GM12878 (cell line): ENCODE data around the gene ITPR2. TPM values are rescaled to one million over a fixed set of nuclear protein-coding genes. Genes with fewer than 3 reads are reported as not detected.

ENCODE experiments used
- ATAC-seq: fragments of 200-7000 bp; cut with Tn5 transposase; 3 replicates; pipeline ENCODE4 v1.9.1; 2020; ENCODE audit warnings: mild to moderate bottlenecking, moderate library complexity
- BruUV-seq: library from RNA; stranded (reverse); fragments of 400-500 nt; replicated peaks from 2 replicates; lab custom pipeline; 2021; lab: Mats Ljungman, UMichigan
- CTCF ChIA-PET: fragments of 300-600 bp; sonication (Branson Sonifier 250); formaldehyde crosslinking; extraction: SDS; loops from one replicate; lab custom pipeline; 2021; ENCODE audit warnings: inconsistent platforms; lab: Yijun Ruan, JAX
- POLR2A ChIA-PET: fragments of 350-600 bp; formaldehyde crosslinking; extraction: SDS; loops from one replicate; lab custom pipeline; 2021; ENCODE audit warnings: inconsistent platforms; lab: Charles Lee
- RAD21 ChIA-PET: fragments of 300-600 bp; sonication (Branson Sonifier 250); formaldehyde crosslinking; loops from one replicate; lab custom pipeline; 2023; ENCODE audit warnings: antibody characterized with exemption; ENCODE audit not compliant: unreplicated experiment; lab: Charles Lee
- SMC1A ChIA-PET: fragments of 300-600 bp; sonication (Branson Sonifier 250); formaldehyde crosslinking; loops from one replicate; lab custom pipeline; 2023; ENCODE audit not compliant: unreplicated experiment, uncharacterized antibody; lab: Charles Lee
- DNase-seq: peaks from one replicate; pipeline ENCODE4 v3.0.0-alpha.2; 2011; ENCODE audit warnings: low read depth, low spot score
- FAIRE-seq: peaks from 3 replicates; lab custom pipeline; 2011; peaks lifted over from hg19 to GRCh38; lab: Jason Lieb, UNC
- H2AFZ ChIP-seq: 2 replicates; pipeline ENCODE4 v1.6.0; 2011; ENCODE audit warnings: low read depth, low read length, control low read depth; ENCODE audit not compliant: control insufficient read depth
- H3K27ac ChIP-seq: 2 replicates; pipeline ENCODE4 v1.5.1; 2011; ENCODE audit warnings: control low read depth; ENCODE audit not compliant: control insufficient read depth, insufficient read depth
- H3K27me3 ChIP-seq, 2 experiments: replicated peaks in 1 of 2; 2 replicates each; pipeline versions ENCODE4 v1.6.0 to v1.6.1; 2011; ENCODE audit warnings: low read length in 1 of 2; ENCODE audit not compliant: control insufficient read depth in 2 of 2, insufficient read depth in 2 of 2
- H3K36me3 ChIP-seq, 2 experiments: 2 replicates each; pipeline ENCODE4 v1.5.1; 2011; ENCODE audit warnings: low read length in 1 of 2; ENCODE audit not compliant: control insufficient read depth in 2 of 2, insufficient read depth in 2 of 2
- H3K4me1 ChIP-seq: 2 replicates; pipeline ENCODE4 v1.6.1; 2011; ENCODE audit warnings: mild to moderate bottlenecking, low read length, moderate library complexity, mixed read lengths; ENCODE audit not compliant: control insufficient read depth, insufficient read depth
- H3K4me2 ChIP-seq: 2 replicates; pipeline ENCODE4 v1.6.0; 2011; ENCODE audit warnings: control low read depth; ENCODE audit not compliant: control insufficient read depth, insufficient read depth
- H3K4me3 ChIP-seq: fragments of 200-600 bp; sonication (generic); 2 replicates; pipeline ENCODE4 v1.5.1; 2016
- H3K79me2 ChIP-seq: 2 replicates; pipeline ENCODE4 v1.6.0; 2011; ENCODE audit warnings: low read length; ENCODE audit not compliant: control insufficient read depth, insufficient read depth
- H3K9ac ChIP-seq: 2 replicates; pipeline ENCODE4 v1.8.0; 2011; ENCODE audit warnings: low read length, control low read depth, mixed read lengths; ENCODE audit not compliant: control insufficient read depth, insufficient read depth
- H3K9me3 ChIP-seq: replicated peaks from 3 replicates; pipeline ENCODE4 v1.5.1; 2011; ENCODE audit warnings: mild to moderate bottlenecking, low read length; ENCODE audit not compliant: control insufficient read depth, insufficient read depth
- H4K20me1 ChIP-seq: 2 replicates; pipeline ENCODE4 v1.6.0; 2011; ENCODE audit not compliant: control insufficient read depth, insufficient read depth
- ASH2L ChIP-seq: fragments of 300-600, 200-600 bp; sonication (generic); IDR thresholded peaks from 2 replicates; pipeline ENCODE4 v1.6.1; 2017; ENCODE audit warnings: low read depth, mild to moderate bottlenecking, borderline replicate concordance
- ELK1 ChIP-seq: IDR thresholded peaks from 2 replicates; pipeline ENCODE4 v1.6.1; 2012; ENCODE audit warnings: low read depth, low read length, improper control_type of control experiment
- ESRRA ChIP-seq: IDR thresholded peaks from 2 replicates; pipeline ENCODE4 v1.6.1; 2012; ENCODE audit warnings: mild to moderate bottlenecking, low read length, improper control_type of control experiment
- ETV6 ChIP-seq, 2 experiments: fragments of 450-650 bp in 1 of 2; IDR thresholded peaks in 1 of 2; conservative IDR thresholded peaks in 1 of 2; 2 replicates each; pipeline ENCODE4 v1.6.1; 2014; ENCODE audit warnings: antibody characterized with exemption in 1 of 2, borderline replicate concordance in 1 of 2, low read depth in 1 of 2, mild to moderate bottlenecking in 1 of 2, moderate library complexity in 1 of 2
- FOS ChIP-seq: IDR thresholded peaks from 3 replicates; pipeline ENCODE4 v1.6.1; 2011; ENCODE audit warnings: borderline replicate concordance; ENCODE audit not compliant: insufficient read length; ENCODE audit errors: extremely low read depth
- HSF1 ChIP-seq: fragments of 150-350 bp; IDR thresholded peaks from 2 replicates; pipeline ENCODE4 v1.6.1; 2014; ENCODE audit warnings: mild to moderate bottlenecking, low read depth, low read length
- MYB ChIP-seq: fragments of 150-350 bp; IDR thresholded peaks from 2 replicates; pipeline ENCODE4 v1.6.1; 2014; ENCODE audit warnings: mild to moderate bottlenecking, low read depth, low read length, borderline replicate concordance
- NRF1 ChIP-seq: conservative IDR thresholded peaks from 2 replicates; pipeline ENCODE4 v1.6.1; 2011; ENCODE audit warnings: mild to moderate bottlenecking, low read depth, low read length, improper control_type of control experiment
- PAX5 ChIP-seq: IDR thresholded peaks from 2 replicates; pipeline ENCODE4 v1.6.1; 2011; ENCODE audit warnings: low read depth, low read length, borderline replicate concordance
- PBX3 ChIP-seq: IDR thresholded peaks from 2 replicates; pipeline ENCODE4 v1.6.1; 2011; ENCODE audit warnings: mild to moderate bottlenecking, low read depth, low read length, moderate library complexity; ENCODE audit not compliant: insufficient replicate concordance
- PKNOX1 ChIP-seq: fragments of 450-650 bp; IDR thresholded peaks from 2 replicates; pipeline ENCODE4 v1.6.1; 2016; ENCODE audit warnings: mild to moderate bottlenecking
- PML ChIP-seq: IDR thresholded peaks from 2 replicates; pipeline ENCODE4 v1.6.1; 2012; ENCODE audit warnings: low read length, inconsistent platforms
- SIX5 ChIP-seq: IDR thresholded peaks from 2 replicates; pipeline ENCODE4 v1.6.1; 2011; ENCODE audit warnings: mild to moderate bottlenecking, low read depth, low read length, moderate library complexity; ENCODE audit not compliant: severe bottlenecking
- TARDBP ChIP-seq: IDR thresholded peaks from 2 replicates; pipeline ENCODE4 v1.6.1; 2016; ENCODE audit warnings: borderline replicate concordance
- ZBTB33 ChIP-seq: fragments of 450-650 bp; IDR thresholded peaks from 2 replicates; pipeline ENCODE4 v1.6.1; 2017; ENCODE audit warnings: mild to moderate bottlenecking
- ZNF274 ChIP-seq: IDR thresholded peaks from one replicate; pipeline ENCODE4 v1.8.0; 2011; ENCODE audit not compliant: insufficient read length, insufficient read depth
- ZSCAN29 ChIP-seq: fragments of 450-650 bp; IDR thresholded peaks from 2 replicates; pipeline ENCODE4 v1.6.1; 2017; ENCODE audit warnings: mild to moderate bottlenecking, moderate library complexity
- WGBS: methylation state at CpG from one replicate; pipeline ENCODE4 v1.1.6; 2016; ENCODE audit warnings: low lambda C conversion rate; ENCODE audit not compliant: insufficient replicate concordance, insufficient coverage; ENCODE audit errors: missing lambda C conversion rate; 5-methylcytosine and 5-hydroxymethylcytosine counted together
- in situ Hi-C: fragments of 300-500 bp; cut with MboI; formaldehyde crosslinking; loops from 9 replicates; pipeline ENCODE4 v1.14.3; 2018; ENCODE audit warnings: mixed read lengths
- intact Hi-C: fragments of 100-400 bp; cut with micrococcal nuclease; formaldehyde crosslinking; loops from one replicate; pipeline ENCODE4 v1.14.2; 2022; ENCODE audit not compliant: unreplicated experiment
- polyA plus RNA-seq, 11 experiments: library from polyadenylated mRNA; depleted of rRNA in 4 of 11; unstranded in 6 of 11; stranded (reverse) in 5 of 11; fragments of >200 nt; fragmentation: Nextera tagmentation in 4 of 11; fragmentation: Illumina TruSeq in 1 of 11; extraction: Ambion mirVana in 4 of 11; extraction: Trizol in 1 of 11; gene quantifications; 1 replicate in 1 of 11; 2 replicates in 10 of 11; pipeline versions ENCODE4 v1.2.1 to v1.2.3, GENCODE V29; 2011 to 2016; ENCODE audit warnings: inconsistent platforms in 2 of 11, missing spikeins in 2 of 11, low read depth in 1 of 11
- total RNA-seq, 4 experiments: library from RNA; depleted of rRNA in 3 of 4; stranded (reverse); fragments of >200 nt in 3 of 4; fragmentation: Illumina TruSeq in 1 of 4; extraction: Trizol in 1 of 4; gene quantifications; 2 replicates each; pipeline versions ENCODE4 v1.2.1 to v1.2.3, GENCODE V29; 2013 to 2021

The ITPR2 gene
- total and polyA plus RNA-seq, 10 of the 15 experiments (the other 5 are each of a cell fraction or from before 2014, with no cell fraction given): 7.5 to 76.2 (median 47.1) TPM

- H2AFZ ChIP-seq: no peak overlapping the region
- H3K9ac ChIP-seq: no peak overlapping the region
- TF ChIP-seq NRF1: no peak
- TF ChIP-seq HSF1: no peak
- no peak for TF ChIP-seq SIX5
- TF ChIP-seq TARDBP: no peak
- no peak for TF ChIP-seq PML
- no peak for TF ChIP-seq ZBTB33
- TF ChIP-seq ETV6 (conservative IDR thresholded peaks at IDR 0.05 in 1 of 2, IDR thresholded peaks at IDR 0.05 in 1 of 2; ENCODE audit: borderline replicate concordance in 1 of 2, low read depth in 1 of 2): no peak
- no peak for TF ChIP-seq FOS
- no peak for TF ChIP-seq ESRRA
- TF ChIP-seq PBX3: no peak
- no peak for TF ChIP-seq MYB
- no peak for TF ChIP-seq ASH2L
- no peak for TF ChIP-seq PAX5
- TF ChIP-seq ELK1: no peak
- no peak for TF ChIP-seq PKNOX1
- TF ChIP-seq ZSCAN29: no peak
- TF ChIP-seq ZNF274: no peak
- H3K4me2 ChIP-seq: no peak overlapping the region
- no peak overlapping the region for H3K27ac ChIP-seq
- no TSS peak for BruUV-seq
- no peaks in the 10 kb centered on the region for H3K4me1 ChIP-seq
- FAIRE-seq (no peak), DNase-seq (no peak), ATAC-seq (no peak)
- H3K36me3 ChIP-seq: peaks cover 0 to 6% of the 10 kb centered on the region in 2 experiments; a peak in 3 of 4 replicates
- H3K27me3 ChIP-seq: no peaks in the 10 kb centered on the region
- in situ Hi-C loops (no loop called here), intact Hi-C loops (loop anchor here (10.0 kb wide), 1 partner anchor 516 kb away; no protein-coding TSS in a partner anchor)
- WGBS: 95% methylated on average over 8 of the region's 8 CpGs
- no peak overlapping the region for H3K4me3 ChIP-seq
- H4K20me1 ChIP-seq: no peaks in the 10 kb centered on the region
- H3K9me3 ChIP-seq: no peaks in the 10 kb centered on the region
- H3K79me2 ChIP-seq: no peaks in the 10 kb centered on the region
- RAD21 ChIA-PET: no interaction called here
- CTCF ChIA-PET: no interaction called here
- SMC1A ChIA-PET: interaction anchor here (1.3 kb wide), 1 partner anchor 513 kb away, joined by 3 read pairs; no protein-coding TSS in a partner anchor
- POLR2A ChIA-PET: interaction anchor here (0.5 kb wide), 1 partner anchor 387 kb away, joined by 6 read pairs; no protein-coding TSS in a partner anchor
Measured at GRCh38 chr12:26610774-26611173, 222.2 kb downstream of the ITPR2 start.
